ENCODE results near the gene TUBGCP2.

The TUBGCP2 gene

DNA sequence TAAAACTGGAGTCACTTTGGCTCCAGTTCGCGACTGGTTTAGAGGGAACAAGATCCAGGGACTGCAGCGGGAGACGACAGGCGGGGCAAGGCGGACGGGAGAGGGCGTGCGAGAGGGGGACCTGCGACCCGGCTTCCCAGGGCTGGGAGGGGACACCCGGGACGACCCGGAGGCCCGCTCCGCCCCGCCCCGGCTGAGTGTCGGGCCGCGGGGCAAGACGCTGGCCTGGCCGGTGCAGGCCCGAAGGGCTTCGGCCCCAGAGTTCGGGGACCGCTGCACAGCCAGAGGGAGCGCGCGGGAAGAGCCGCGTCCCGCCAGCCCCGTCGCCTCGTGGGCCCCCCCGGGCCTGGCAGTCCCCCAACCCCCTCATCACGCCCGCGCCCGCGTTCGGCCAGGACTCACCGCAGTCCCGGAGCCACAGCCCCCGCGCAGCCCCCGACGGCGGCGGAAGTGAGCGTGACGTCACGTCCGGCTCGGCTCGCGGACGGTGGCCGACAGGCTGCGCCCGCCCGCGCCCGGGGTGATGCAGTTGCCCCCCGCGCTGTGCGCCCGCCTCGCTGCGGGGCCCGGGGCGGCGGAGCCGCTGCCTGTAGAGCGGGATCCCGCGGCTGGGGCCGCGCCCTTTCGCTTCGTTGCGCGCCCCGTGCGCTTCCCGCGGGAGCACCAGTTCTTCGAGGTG is at the start of gene TUBGCP2, which contains the start of gene ZNF511:
TSS of gene TUBGCP2 (minus strand) at position 452 of the 679 bp plus-strand sequence. CDS start 5,931 bp downstream, outside the sequence.
TSS of gene ZNF511 (plus strand) at position 494 of the 679 bp plus-strand sequence. CDS start at position 524, 30 bp downstream.
- DNase-seq (ENCODE audit: low spot score): peak; percentile 70

DNA sequence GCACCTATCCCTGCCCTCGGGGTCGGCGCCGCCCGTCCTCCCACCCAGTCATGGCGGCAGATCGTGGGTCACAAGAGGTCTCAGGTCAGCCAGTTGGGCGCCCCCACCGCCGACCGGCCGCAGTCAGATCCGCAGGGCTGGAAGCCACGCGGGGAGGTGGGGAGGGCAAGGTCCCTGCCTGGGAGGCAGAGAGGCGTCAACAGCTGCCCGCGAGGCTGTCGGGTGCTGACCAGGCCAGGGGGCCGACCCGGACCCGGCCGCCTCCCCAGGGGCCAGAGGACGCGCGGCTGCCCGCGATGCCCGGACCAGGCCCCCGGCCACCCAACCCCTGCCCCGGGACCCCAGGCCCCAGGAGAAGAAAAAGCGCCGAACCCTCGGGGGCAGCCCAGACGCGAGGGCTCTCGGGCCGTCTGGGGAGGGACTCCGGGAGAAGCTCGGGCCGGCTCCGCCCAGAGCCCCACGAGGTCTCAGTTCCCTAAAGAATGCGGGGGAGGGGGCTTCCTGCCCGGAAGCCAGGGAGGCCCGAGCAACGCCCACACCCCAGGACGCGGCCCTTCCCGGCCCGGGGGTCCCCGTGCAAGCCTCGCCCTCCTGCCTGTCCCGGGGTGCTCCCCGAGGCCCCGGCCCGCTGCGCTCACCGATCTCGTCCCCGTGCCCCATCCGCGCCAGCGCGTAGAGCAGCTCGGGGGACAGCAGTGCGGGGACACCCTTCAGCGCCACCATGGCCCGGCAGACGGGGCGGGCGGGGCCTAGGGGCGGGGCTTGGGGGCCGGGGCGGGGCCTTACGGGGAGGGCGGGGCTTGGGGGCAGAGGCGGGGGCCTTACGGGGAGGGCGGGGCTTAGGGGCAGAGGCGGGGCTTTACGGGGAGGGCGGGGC is 48.9 kb upstream of the TUBGCP2 start, which contains the start of gene FUOM:
TSS of gene FUOM (minus strand) at position 735 of the 877 bp plus-strand sequence. CDS start at position 723, 12 bp downstream.
- DNase-seq (ENCODE audit: low spot score): peak; percentile 68

DNA sequence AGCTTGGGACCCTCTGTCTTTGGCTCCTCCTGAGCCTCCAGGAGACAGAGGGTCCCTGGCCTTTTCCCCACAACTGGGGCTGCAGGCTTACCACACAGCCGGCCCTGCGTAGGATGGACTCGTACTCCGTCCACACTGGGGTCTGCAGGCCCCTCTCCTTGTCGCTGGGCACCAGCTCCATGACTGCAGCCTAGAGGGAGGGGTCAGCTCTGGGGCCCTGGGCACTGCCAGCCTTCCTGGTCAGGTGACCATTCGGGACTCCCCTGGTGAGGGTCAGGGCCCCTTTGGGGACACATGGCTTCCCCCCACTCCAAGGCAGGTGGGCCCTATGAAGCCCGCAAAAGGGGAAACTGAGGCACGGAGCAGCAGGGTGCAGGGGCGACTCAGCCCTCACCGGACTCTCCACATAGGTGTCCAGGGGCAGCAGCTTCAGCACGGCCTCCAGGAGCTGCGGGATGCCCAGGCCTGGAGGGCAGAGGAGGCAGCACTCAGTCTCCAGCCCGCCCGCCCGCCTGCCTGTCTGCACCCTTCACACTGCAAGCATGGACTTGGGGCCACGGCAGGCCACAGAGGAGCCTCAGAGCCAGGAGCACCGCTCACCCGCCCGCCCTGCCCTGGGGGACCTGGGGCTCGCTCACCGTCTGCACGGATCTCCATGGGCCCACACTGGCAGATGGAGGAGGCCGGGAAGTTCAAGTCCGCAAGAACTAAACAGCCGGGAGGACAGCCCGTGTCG is 48.0 kb upstream of the TUBGCP2 start:
- DNase-seq (ENCODE audit: low spot score): no peak

DNA sequence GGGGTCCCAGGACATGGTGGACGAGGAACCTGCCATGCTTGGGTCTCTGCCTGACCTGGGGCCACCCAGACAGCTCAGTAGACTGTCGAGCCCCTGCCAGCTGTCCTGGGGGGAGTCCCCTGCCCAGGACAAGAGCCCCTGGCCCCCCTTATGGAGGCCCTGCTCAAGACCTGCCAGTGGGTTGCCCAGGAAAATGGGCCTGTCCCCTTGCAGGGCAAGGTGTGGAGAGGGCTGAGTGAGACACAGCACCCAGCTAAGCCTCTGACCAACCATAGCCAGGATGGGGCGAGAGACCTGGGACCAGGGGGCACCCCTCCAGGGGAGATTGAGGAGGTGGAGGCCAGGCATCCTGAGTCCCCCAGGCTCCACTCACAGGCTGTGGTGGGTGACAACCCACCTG is 47.3 kb upstream of the TUBGCP2 start:
- DNase-seq (ENCODE audit: low spot score): no peak

DNA sequence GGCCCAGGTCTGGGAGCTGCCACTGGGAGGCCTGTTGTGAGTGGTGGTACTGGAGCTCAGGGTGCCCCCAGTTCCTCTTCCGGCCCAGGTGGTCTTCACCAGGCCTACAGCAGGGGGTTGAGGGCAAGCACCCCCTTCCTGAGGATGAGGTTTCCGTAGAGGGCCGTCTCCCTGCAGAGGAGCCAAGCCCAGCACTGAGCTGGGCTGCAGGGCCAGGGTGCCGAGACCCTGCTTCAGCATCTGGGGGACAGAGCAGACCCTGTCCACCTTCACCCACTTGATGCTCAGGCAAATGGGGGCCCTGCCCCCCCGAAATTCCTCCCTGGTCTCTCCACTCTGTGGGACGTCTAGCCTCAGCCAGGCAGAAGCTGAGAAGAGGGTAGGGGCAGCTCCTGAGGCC is 46.6 kb upstream of the TUBGCP2 start:
- DNase-seq (ENCODE audit: low spot score): no peak

DNA sequence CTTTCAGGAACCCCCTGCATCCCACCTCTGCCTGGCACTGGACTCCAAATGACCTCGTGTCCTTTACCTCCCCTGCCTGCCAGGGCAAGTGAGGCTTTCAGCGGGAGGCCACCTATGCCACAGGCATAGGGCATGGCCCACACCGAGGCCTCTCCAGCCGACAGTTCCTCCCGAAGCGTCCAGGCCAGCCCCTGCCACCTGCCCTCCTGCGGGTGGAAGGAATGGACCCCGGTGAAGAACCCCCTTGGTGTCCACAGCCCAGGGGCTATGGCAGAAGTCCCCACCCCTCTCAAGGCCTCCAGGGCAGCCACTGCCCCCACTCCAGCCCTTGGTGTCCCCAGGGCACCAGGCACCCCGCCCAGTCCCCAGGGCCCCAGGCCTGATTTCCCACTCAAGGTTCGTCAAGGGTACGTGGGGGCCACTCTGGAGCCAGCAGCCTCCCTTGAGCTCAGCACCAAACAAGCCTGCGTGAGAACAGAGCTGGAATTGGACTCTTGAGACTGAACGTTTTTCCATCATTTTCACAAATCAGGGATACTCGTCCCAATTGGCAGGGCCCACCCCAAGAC is 46.1 kb upstream of the TUBGCP2 start:
- DNase-seq (ENCODE audit: low spot score): no peak

- DNase-seq (ENCODE audit: low spot score): no peak
These were observed 45.4 kb upstream of the TUBGCP2 start for GRCh38 chr10:133353988-133354605.

DNA sequence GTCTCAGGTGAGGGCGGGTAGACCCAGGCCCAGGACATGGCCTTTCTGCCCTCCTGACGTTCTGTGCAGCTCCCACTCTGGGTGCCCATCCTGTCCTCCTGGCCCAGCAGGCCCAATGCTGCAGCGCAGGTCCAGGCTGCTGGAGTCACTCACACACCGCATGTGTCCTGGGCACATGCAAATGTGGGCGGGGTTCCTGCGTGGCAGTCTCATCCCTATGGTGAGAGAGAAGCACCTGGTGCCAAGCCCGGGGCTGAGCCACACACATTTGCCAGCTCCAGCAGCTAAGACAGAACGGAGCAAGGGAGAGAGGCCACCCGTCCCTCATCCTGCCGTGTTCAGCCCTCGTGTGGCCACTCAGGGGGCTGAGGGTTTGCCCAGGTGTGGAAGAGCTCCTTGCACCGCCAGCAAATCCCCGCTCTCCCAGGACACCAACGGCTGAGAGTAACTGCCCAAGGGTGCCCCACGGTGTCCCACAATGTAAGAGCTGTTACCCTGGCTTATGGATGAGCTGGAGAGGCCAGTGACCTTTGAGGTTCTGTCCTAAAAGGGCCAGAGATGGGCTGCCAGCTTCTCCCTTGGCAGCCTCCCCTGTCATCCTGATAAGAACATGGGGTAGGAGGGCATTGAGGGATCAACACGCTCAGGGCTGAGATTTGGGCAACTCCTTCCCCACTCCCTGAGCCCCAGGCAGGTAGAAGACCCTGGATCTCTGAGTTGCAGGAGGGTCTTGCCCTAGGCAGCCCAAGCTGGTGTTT is 44.7 kb upstream of the TUBGCP2 start:
- no peak for DNase-seq (ENCODE audit: low spot score)

DNA sequence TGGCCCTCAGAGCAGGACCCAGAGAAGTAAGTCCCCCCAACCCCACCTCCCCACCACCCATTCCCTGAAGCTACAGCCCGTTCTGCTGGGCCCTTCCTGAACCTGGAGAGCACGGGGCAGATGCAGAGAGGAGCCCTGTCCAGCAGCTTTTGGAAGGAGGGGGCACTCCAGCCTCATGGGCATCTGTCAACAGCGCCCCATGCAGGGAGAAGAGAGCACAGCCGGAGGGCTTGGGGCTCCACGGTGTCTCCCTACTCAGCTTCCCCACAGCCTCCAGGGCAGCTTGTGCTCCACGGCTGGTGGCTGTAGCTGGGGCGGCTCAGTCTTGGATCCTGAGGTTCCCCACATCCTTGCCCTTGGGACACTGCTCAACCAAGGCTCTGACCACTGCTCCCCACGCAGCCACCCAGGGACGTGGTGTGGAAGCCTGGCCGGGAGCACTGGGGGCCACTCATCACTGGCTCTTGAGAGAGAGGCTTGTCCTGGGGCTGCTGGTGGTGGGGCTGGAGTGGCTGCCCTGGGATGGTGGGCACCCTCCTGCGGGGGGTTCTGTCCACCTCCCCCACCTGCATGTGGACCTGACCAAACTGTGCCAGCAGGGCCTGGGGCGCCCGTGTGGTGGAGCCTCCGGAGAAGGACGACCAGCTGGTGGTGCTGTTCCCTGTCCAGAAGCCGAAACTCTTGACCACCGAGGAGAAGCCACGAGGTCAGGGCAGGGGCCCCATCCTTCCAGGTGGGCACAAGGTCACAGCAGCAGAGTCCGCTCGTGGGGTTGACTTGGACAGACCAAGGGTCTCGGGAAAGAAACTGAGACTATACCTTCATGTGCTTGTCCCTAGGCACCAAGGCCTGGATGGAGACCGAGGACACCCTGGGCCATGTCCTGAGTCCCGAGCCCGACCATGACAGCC is 43.0 kb upstream of the TUBGCP2 start:
- no peak for DNase-seq (ENCODE audit: low spot score)

GRCh38 chr10:133350950-133351329 is 42.3 kb upstream of the TUBGCP2 start:
- DNase-seq (ENCODE audit: low spot score): no peak

DNA sequence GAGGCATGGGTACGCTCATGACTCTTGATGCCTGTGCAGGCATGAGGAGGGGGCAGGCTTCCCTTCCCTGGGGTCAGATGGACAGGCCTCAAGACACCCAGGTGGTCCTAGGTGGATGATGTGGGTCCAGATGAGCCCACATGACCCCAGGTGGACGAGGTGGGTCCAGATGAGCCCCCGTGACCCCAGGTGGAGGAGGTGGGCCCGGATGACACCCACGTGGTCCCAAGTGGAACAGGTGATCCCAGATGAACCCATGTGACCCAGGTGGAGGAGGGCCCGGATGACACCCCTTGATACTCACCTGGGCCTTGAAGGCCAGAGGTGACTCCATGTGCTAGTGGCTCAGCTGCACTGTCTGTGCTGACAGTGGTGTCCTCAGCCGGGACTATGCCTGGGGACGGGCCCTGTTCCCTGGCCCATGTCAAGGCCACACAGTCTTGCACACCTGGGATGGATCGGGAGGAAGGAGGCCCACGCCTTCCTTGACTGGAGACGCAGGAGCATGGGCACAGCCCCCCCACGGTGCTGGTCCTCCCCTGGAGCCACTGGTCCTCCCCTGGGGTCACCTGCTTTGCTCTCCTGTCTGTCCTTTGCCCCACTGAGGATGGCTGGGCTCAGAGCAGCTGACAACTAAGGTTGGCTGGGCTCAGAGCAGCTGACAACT is 41.7 kb upstream of the TUBGCP2 start:
- DNase-seq (ENCODE audit: low spot score): no peak

DNA sequence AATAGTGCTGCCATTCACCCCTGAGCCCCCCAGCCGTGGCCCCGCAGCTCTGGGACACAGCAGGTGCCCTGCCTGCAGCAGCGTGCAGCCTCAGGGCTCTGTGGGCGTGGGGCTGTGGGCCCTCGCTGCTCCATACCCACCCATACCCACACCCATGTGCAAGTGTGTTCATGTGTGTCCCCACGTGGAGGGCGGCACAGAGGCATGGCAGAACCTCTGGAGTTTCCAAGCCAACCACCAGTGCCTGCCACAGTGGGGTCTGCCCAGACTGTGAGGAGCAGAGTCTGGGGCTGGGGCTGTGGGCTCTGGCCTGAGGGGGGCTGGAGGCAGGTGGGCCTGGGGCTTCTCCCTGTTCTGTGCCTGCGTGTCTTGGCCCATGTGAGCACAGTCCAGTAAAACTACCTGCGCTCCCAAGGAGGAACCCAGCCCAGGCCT is 40.9 kb upstream of the TUBGCP2 start:
- no peak for DNase-seq (ENCODE audit: low spot score)

DNA sequence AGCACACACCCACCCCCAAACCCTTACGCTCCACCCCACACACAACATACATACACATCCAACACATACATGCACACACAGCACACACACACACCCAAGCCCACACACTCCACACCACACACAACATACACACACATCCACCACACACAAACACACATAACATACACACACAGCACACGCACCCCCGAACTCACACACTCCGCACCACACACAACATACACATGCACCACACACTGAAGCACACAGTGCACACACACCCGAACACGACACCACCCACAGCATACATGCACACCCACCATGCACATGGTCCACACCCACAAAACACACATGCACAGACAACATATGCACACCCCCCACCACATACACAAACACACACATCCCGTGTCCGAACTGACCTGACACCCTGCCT is 40.5 kb upstream of the TUBGCP2 start:
- DNase-seq (ENCODE audit: low spot score): no peak

GRCh38 chr10:133347710-133348517 is 39.2 kb upstream of the TUBGCP2 start:
- peak; percentile 72 for DNase-seq (ENCODE audit: low spot score)

DNA sequence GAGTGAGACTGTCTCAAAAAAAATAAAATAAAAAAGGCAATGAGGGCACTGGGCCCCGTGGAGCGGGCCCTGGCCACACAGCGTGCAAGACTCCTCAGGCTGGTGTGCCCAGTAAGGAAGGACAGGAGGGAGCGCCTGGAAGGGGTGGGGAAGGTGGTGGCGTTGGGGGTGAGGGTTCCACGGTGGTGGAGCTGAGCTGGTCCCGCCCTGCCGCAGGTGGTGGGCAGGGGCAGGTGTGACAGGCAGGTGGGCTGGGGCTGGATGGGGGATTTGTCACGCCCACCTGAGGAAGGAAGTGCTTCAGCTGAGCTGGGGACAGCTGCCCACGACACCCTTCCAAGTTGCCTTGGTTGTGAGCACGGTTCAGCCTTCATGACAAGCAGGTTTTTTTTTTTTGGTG is 37.7 kb upstream of the TUBGCP2 start:
- DNase-seq (ENCODE audit: low spot score): no peak

- DNase-seq (ENCODE audit: low spot score): no peak
These were observed 35.6 kb upstream of the TUBGCP2 start for GRCh38 chr10:133344236-133344635.

- DNase-seq (ENCODE audit: low spot score): no peak
These were observed 34.9 kb upstream of the TUBGCP2 start for GRCh38 chr10:133343558-133343957.

DNA sequence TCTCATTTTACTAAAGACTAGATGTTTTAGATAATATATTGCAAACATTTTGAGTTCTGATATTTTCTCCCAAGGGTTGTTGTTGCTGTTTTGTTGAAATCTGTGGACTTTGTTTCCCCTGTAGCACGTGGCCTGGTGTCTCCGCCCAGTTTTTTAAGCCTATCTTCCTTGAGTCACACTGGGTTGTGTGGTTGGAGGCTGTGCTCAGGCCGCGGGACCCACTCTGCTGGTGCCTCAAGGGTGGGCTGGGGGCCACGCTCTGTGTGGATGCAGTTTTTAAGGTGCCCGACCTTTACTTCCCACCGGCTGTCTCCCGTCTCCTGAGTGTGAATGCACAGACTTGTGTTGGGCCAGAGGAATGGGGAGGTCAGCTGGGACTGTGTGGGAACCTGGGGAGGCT is 34.3 kb upstream of the TUBGCP2 start:
- no peak for DNase-seq (ENCODE audit: low spot score)

Data from HuH-7.5 (cell line).